GM12878 (cell line): ENCODE measurements around the gene SSH2.

Experiments used
- BACH1 ChIP-seq: fragments of 450-650 bp; IDR thresholded peaks from 2 replicates; pipeline ENCODE4 v1.6.1; 2017; ENCODE audit warnings: mild to moderate bottlenecking, borderline replicate concordance
- CEBPB ChIP-seq, 2 experiments: fragments of 150-350 bp in 1 of 2; IDR thresholded peaks; 2 replicates each; pipeline ENCODE4 v1.6.1; 2012 to 2014; ENCODE audit warnings: low read depth in 2 of 2, low read length in 2 of 2, borderline replicate concordance in 1 of 2, inconsistent platforms in 1 of 2
- ESRRA ChIP-seq: IDR thresholded peaks from 2 replicates; pipeline ENCODE4 v1.6.1; 2012; ENCODE audit warnings: mild to moderate bottlenecking, low read length, improper control_type of control experiment
- ETV6 ChIP-seq, 2 experiments: fragments of 450-650 bp in 1 of 2; IDR thresholded peaks in 1 of 2; conservative IDR thresholded peaks in 1 of 2; 2 replicates each; pipeline ENCODE4 v1.6.1; 2014; ENCODE audit warnings: antibody characterized with exemption in 1 of 2, borderline replicate concordance in 1 of 2, low read depth in 1 of 2, mild to moderate bottlenecking in 1 of 2, moderate library complexity in 1 of 2
- NBN ChIP-seq: fragments of 450-650 bp; IDR thresholded peaks from 2 replicates; pipeline ENCODE4 v1.6.1; 2016
- POLR2A ChIP-seq: IDR thresholded peaks from 2 replicates; pipeline ENCODE4 v1.6.1; 2011; ENCODE audit warnings: low read depth, mild to moderate bottlenecking, low read length
- TF ChIP-seq, protein P1 (sequence below): fragments of 450-650 bp; formaldehyde crosslinking; IDR thresholded peaks from 2 replicates; pipeline ENCODE4 v1.4.0; 2022; ENCODE audit warnings: mild to moderate bottlenecking, moderate library complexity
- TF ChIP-seq, protein P2 (sequence below): IDR thresholded peaks from 2 replicates; pipeline ENCODE4 v1.6.1; 2011; ENCODE audit warnings: low read depth, mild to moderate bottlenecking, low read length, moderate library complexity, borderline replicate concordance; ENCODE audit errors: extremely low read depth
- TF ChIP-seq, protein P3 (sequence below): fragments of 450-650 bp; IDR thresholded peaks from 2 replicates; pipeline ENCODE4 v1.6.1; 2018; ENCODE audit warnings: mild to moderate bottlenecking, low read depth, moderate library complexity; ENCODE audit not compliant: partially characterized antibody

DNA sequence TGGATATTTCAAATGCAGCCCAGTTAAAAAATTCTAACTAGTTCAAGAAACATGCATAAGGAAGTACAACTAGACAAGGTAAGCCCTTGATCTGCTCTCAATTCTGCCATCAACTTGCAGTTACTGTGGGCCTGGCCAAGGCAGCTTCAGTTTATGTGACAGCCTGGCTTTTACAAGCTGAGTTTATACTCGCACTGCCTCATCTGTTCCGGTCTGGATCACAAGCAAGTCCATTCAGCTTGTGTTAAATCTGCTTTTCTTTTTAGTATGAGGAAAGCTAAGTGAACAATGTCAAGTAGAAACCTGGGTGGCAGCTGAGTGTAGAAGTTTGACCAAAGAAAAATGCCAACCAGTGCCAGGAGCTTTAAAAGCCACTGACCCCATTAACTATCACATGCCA, 230.7 kb downstream of the SSH2 start:
- TF ChIP-seq NBN: no peak
- TF ChIP-seq BACH1: no peak
- TF ChIP-seq, protein P1, sequence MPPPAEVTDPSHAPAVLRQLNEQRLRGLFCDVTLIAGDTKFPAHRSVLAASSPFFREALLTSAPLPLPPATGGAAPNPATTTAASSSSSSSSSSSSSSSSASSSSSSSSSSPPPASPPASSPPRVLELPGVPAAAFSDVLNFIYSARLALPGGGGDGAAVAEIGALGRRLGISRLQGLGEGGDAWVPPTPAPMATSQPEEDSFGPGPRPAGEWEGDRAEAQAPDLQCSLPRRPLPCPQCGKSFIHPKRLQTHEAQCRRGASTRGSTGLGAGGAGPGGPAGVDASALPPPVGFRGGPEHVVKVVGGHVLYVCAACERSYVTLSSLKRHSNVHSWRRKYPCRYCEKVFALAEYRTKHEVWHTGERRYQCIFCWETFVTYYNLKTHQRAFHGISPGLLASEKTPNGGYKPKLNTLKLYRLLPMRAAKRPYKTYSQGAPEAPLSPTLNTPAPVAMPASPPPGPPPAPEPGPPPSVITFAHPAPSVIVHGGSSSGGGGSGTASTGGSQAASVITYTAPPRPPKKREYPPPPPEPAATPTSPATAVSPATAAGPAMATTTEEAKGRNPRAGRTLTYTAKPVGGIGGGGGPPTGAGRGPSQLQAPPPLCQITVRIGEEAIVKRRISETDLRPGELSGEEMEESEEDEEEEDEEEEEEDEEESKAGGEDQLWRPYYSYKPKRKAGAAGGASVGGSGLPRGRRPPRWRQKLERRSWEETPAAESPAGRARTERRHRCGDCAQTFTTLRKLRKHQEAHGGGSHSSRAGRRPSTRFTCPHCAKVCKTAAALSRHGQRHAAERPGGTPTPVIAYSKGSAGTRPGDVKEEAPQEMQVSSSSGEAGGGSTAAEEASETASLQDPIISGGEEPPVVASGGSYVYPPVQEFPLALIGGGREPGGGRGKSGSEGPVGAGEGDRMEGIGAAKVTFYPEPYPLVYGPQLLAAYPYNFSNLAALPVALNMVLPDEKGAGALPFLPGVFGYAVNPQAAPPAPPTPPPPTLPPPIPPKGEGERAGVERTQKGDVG (CRISPR knock-in tag): no peak
- TF ChIP-seq POLR2A: no peak
- TF ChIP-seq, protein P2, sequence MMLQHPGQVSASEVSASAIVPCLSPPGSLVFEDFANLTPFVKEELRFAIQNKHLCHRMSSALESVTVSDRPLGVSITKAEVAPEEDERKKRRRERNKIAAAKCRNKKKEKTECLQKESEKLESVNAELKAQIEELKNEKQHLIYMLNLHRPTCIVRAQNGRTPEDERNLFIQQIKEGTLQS: no peak
- TF ChIP-seq, protein P3, sequence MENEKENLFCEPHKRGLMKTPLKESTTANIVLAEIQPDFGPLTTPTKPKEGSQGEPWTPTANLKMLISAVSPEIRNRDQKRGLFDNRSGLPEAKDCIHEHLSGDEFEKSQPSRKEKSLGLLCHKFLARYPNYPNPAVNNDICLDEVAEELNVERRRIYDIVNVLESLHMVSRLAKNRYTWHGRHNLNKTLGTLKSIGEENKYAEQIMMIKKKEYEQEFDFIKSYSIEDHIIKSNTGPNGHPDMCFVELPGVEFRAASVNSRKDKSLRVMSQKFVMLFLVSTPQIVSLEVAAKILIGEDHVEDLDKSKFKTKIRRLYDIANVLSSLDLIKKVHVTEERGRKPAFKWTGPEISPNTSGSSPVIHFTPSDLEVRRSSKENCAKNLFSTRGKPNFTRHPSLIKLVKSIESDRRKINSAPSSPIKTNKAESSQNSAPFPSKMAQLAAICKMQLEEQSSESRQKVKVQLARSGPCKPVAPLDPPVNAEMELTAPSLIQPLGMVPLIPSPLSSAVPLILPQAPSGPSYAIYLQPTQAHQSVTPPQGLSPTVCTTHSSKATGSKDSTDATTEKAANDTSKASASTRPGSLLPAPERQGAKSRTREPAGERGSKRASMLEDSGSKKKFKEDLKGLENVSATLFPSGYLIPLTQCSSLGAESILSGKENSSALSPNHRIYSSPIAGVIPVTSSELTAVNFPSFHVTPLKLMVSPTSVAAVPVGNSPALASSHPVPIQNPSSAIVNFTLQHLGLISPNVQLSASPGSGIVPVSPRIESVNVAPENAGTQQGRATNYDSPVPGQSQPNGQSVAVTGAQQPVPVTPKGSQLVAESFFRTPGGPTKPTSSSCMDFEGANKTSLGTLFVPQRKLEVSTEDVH: no peak
- no peak for TF ChIP-seq ESRRA
- TF ChIP-seq CEBPB (IDR thresholded peaks at IDR 0.05; ENCODE audit: borderline replicate concordance in 1 of 2, low read depth in 2 of 2, low read length in 2 of 2): no peak
- TF ChIP-seq ETV6 (conservative IDR thresholded peaks at IDR 0.05 in 1 of 2, IDR thresholded peaks at IDR 0.05 in 1 of 2; ENCODE audit: borderline replicate concordance in 1 of 2, low read depth in 1 of 2): no peak
